HEK293T (cell line): ENCODE data around the gene CNGA3.

Source experiments
- BHLHE40 ChIP-seq: fragments of 450-650 bp; IDR thresholded peaks from 2 replicates; pipeline ENCODE4 v1.6.1; 2016; ENCODE audit warnings: mild to moderate bottlenecking, moderate library complexity, borderline replicate concordance
- ZNF384 ChIP-seq: fragments of 450-650 bp; IDR thresholded peaks from 2 replicates; pipeline ENCODE4 v1.6.1; 2016

- no peak for TF ChIP-seq ZNF384
- TF ChIP-seq BHLHE40, result no peak
Measured at GRCh38 chr2:98333922-98334321, 12.3 kb upstream of the CNGA3 start.
